GM19372 (cell line): ENCODE results near the gene SYNGR1.
"Not testable (repeated sequence)": the region's sequence is repeated elsewhere in the genome, so short reads cannot be mapped to it uniquely, and the experiment has no call there.

Source experiments
- ATAC-seq: cut with Tn5 transposase; IDR thresholded peaks from one replicate; pipeline ENCODE4 v1.9.1; 2021; ENCODE audit warnings: mild to moderate bottlenecking, low read depth, moderate library complexity; ENCODE audit not compliant: unreplicated experiment

SYNGR1 gene

GRCh38 chr22:39349506-39349966 is 255 bp upstream of the SYNGR1 start:
- ATAC-seq, result no peak

GRCh38 chr22:39350757-39351688 is 1.2 kb downstream of the SYNGR1 start:
- no peak for ATAC-seq

- ATAC-seq, result no peak
Measured at GRCh38 chr22:39351689-39352214, 2.0 kb downstream of the SYNGR1 start.

- ATAC-seq, result no peak
Measured at GRCh38 chr22:39352306-39352891, 2.6 kb downstream of the SYNGR1 start.

GRCh38 chr22:39353346-39353745 is 3.6 kb downstream of the SYNGR1 start:
- ATAC-seq, result no peak

- no peak for ATAC-seq
Measured at GRCh38 chr22:39355080-39355479, 5.3 kb downstream of the SYNGR1 start.

GRCh38 chr22:39355805-39356204 is 6.0 kb downstream of the SYNGR1 start:
- ATAC-seq, result not testable (repeated sequence)

GRCh38 chr22:39356464-39356863 is 6.7 kb downstream of the SYNGR1 start:
- ATAC-seq, result no peak

- not testable (repeated sequence) for ATAC-seq
Measured at GRCh38 chr22:39357110-39358108, 7.6 kb downstream of the SYNGR1 start.

- ATAC-seq, result not testable (repeated sequence)
Measured at GRCh38 chr22:39358197-39358596, 8.4 kb downstream of the SYNGR1 start.

- ATAC-seq, result no peak
Measured at GRCh38 chr22:39359659-39360195, 9.9 kb downstream of the SYNGR1 start.

- no peak for ATAC-seq
Measured at GRCh38 chr22:39360242-39360641, 10.5 kb downstream of the SYNGR1 start.

- ATAC-seq, result no peak
Measured at GRCh38 chr22:39360674-39361413, 11.1 kb downstream of the SYNGR1 start.

- ATAC-seq, result no peak
Measured at GRCh38 chr22:39361496-39361895, 11.7 kb downstream of the SYNGR1 start.

- no peak for ATAC-seq
Measured at GRCh38 chr22:39362271-39362670, 12.5 kb downstream of the SYNGR1 start.

- ATAC-seq, result no peak
Measured at GRCh38 chr22:39362932-39363331, 13.1 kb downstream of the SYNGR1 start.

- no peak for ATAC-seq
Measured at GRCh38 chr22:39363751-39364515, 14.1 kb downstream of the SYNGR1 start.

- ATAC-seq, result no peak
Measured at GRCh38 chr22:39364714-39365491, 15.1 kb downstream of the SYNGR1 start.
